Daoy (cell line): ENCODE results near the gene PANK2. TPM values are rescaled to one million over a fixed set of nuclear protein-coding genes. Genes with fewer than 3 reads are reported as not detected.
"Not testable (repeated sequence)": the region's sequence is repeated elsewhere in the genome, so short reads cannot be mapped to it uniquely, and the experiment has no call there.

Source experiments
- DNase-seq: peaks from one replicate; pipeline ENCODE4 v3.0.0-alpha.2; 2015; ENCODE audit warnings: low read depth
- total RNA-seq: library from RNA; depleted of rRNA; stranded (reverse); fragments of >200 nt; shearing (Covaris generic); gene quantifications from 2 replicates; pipeline ENCODE4 v1.2.3, GENCODE V29; 2014

Gene PANK2
- total RNA-seq, 1 experiment from 2014 or later = 69.2 TPM

- DNase-seq = no peak
Measured at GRCh38 chr20:3869839-3870634, 19.1 kb upstream of the PANK2 start.

GRCh38 chr20:3871550-3872265 lies 17.5 kb upstream of the PANK2 start:
- DNase-seq = no peak

DNA sequence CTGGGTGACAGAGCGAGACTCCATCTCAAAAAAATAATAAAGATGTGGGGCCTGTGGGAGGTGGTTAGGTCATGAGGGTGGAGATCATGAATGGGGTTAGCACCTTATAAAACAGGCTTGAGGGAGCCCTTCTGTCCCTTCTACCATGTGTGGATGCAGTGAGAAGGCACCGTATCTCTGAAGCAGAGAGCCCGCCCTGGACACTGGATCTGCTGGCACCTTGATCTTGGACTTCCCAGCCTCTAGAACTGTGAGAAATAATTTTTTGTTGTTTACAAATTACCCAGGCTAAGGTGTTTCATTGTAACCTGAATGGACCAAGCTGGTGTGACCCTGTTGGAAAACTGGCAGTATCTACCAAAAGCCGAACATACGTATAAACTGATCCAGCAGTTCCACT lies 15.7 kb upstream of the PANK2 start:
- DNase-seq = no peak

DNA sequence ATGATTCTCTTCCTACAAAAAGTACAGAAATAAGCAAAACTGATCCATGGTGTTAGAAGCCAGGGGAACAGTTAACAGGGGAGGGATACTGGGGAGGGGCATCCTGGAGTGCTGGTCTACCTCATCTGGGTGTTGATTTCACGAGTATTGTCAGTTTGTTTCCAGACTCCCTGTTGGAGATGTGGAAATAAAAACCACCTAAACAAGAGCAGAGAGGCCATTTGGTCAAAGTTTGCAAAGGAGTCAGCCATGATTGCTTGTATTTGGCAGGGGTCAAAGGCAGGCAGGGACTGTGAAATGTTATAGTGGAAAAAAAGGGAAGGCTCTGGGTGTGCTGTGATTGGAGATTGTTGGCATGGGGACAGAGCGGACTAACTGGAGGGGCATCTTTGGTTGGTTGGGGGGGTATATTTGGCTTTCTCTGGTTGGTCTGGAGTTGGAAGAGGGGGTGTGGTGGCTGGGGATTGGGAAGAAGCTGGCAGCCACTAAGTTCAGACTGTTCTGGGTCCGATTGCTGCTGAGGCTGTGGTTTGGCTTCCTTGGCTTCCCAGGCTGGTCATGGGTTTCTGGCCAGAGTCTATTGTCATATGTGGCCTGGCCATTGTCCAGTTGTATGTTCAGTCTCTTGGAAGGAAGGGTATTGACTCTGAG lies 14.9 kb upstream of the PANK2 start:
- DNase-seq = no peak

DNA sequence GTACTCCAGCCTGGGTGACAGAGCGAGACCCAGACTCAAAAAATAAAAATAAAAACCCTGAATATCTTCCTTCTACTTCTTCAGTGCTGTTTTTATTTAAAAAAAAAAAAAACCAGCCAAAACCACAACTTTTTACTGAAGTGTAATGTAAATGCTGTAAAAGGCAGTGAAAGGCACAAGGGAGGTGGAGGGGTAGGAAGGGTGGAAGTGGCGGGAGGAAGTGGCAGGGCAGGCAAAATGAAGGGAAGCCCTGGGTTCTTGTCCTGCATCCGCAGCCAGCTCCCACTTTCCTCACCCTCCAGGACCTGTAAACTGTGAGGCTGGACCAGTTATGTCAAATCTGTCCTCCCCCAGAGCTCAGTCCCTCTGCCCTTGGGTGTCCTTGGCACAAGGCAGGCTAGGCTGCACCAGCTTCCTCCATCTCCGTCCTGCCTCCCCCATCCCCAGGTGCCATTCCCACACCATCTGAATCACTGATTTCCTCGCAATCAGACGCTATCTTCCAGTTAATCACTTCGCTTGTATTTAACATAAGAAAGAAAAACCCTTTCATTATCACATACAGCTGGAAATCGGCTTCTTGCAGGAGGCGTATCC lies 13.7 kb upstream of the PANK2 start:
- DNase-seq = no peak

DNA sequence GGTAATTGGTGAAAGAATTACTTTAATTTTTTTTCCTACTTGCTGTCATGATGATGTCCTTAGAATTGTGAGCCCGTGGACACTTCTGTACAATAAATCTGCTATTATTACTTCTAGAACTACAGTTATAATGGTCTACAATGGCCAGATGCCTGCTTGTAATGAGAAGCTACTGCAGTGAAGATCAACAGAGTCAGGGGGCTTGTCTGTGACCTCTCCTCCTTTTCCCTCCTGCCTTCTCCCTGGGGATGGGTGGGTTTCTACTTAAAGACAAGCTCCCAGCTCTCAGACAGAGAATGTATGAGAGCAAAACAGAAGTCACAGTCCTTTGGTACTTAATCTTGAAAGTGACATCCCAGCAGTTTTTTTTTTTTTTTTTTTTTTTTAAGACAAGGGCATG lies 13.2 kb upstream of the PANK2 start:
- DNase-seq = no peak

- no peak for DNase-seq
Measured at GRCh38 chr20:3876676-3877075, 12.5 kb upstream of the PANK2 start.

GRCh38 chr20:3878921-3879274 lies 10.3 kb upstream of the PANK2 start:
- DNase-seq = not testable (repeated sequence)

DNA sequence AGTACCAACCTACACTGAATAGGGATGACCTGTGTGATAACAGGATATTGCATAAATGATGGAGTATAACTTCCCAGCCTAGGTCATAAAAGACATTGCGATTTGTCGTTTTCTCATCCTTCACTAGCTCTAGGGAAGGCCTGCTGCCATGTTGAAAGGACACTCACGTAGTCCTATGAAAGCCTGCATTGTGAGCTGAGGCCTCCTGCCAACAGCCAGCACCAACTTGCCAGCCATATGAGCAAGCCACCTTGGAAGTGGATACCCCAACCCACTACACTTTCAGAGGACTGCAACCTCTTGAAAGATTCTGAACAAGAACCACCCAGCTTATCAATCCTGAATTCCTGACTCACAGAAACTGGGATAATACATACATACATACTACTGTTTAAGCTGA lies 3.5 kb upstream of the PANK2 start:
- DNase-seq = no peak

DNA sequence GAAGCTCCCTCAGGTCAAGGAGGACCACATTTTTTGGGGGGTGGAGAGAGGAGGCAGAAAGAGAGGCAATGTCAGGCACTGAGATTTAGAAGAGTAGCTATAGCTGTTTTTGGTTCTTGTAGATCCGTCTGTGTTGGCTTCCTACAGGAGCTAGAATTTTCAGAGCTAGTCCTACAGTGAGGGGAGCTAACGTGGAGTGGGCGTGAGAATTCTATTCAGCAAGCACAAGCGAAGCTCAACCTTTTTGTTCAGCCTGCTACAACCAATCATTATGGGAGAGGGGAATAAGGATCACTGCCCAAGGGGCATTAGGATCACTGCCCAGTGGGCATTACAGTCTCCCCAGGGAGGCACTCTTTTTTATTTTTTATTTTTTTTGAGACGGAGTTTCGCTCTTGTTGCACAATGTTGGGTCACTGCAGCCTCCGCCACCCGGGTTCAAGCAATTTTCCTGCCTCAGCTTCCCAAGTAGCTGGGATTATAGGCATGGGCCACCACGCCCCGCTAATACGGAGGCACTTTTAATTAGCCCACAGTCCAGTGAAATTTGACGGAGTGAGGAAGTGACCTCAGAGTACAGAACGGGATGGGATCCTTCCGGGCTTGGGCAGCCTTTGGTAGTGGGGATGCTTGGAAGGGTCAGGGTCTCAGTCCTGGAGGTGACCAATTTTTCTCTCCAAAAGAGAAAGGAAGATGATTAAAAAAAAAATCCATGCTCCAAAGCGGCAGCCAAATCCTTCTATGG lies 1.1 kb upstream of the PANK2 start:
- peak; percentile 33 for DNase-seq

DNA sequence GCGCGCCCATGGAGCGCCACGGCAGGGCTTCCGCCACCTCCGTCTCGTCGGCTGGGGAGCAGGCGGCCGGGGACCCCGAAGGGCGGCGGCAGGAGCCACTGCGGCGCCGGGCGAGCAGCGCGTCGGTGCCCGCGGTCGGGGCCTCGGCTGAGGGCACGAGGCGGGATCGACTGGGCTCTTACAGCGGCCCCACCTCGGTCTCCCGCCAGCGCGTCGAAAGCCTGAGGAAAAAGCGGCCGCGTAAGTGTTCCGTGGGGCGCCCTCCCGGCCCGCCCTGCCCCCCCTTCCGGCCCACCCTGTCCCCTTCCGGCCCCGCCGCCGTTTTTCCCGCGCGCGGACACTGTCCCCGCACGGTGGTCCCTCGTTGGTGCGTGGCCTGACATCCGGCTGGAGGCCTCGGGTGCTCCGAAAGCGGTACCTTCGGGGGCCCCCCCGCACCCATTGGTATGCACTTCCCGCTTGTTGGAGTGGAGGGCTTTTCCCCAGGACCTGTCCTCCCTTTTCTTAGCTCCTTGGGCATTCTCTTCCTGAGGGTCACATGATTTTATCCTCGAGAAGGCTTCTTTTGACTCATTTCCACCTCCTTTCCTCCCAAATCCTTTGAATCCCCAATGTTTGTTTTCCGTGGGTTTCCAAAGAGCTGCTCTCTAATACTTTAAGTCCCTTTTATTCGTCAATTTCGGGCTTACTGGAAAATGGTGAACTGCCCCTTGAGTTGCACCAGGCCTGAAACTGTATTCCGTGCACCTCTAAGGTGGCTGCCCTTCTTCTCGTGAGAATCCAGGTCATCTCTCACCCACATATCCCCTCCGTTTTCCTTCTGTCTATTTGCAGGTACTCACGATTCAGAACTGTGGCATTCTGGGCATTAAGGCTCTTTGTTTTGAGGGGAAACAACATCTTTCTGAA lies 556 bp downstream of the PANK2 start:
- peak; percentile 34 for DNase-seq

- no peak for DNase-seq
Measured at GRCh38 chr20:3890398-3890751, 1.2 kb downstream of the PANK2 start.

DNA sequence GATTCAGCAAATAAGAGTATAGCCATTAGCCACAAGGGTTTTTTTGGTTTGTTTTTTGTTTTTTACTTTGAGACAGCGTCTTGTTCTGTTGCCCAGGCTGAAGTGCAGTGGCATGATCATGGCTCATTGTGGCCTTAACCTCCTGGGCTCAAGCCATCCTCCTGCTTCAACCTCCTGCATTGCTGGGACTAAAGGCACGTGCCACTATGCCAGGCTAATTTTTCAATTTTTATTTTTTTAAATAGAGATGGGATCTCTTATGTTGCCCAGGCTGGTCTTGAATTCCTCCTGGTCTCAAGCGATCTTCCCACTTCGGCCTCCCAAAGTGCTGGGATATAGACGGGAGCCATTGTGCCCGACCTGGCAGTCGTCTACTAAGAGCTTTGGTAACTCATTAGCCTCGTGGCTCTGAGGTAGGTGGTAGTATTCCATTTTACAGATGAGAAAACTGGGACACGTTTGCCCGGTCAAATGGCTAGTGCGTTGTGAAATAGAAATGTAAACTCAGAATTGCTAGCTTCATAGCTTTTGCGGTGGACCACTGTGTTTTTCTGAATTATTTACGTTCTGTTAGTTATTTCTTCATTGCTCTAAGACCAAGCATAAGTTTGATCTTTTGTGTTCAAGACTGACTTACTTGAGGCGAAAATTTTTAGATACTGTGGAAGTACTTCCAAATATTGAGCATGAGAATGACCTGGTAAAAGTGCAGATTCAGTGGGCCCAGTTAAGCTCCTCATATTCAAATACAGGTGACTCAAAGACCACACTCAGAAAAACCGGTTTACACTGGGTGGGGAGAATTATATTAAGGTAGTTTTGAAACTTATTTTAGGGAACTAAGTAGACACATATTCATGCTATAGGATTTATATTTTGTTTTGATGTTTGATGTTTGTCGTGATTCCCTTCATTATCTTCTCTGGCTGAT lies 2.1 kb downstream of the PANK2 start:
- DNase-seq = no peak

GRCh38 chr20:3894796-3895195 lies 5.6 kb downstream of the PANK2 start:
- no peak for DNase-seq

DNA sequence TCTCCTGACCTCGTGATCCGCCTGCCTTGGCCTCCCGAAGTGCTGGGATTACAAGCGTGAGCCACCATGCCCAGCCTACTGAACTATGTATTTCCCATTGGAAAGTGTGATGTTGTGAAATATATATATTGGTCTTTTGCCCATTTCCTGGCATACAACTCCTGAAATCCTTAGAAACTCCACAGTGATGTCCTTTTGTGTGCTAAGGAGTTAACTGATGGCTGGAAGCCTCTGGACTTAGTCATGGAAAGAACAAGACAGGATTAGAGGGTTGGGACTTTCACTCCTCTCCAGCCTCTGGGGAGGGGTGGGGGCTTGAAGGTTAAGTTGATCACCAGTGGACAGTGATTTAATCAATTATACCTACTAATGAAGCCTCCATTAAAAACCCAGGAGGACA lies 7.1 kb downstream of the PANK2 start:
- no peak for DNase-seq

GRCh38 chr20:3896853-3897583 lies 7.8 kb downstream of the PANK2 start:
- DNase-seq = no peak

DNA sequence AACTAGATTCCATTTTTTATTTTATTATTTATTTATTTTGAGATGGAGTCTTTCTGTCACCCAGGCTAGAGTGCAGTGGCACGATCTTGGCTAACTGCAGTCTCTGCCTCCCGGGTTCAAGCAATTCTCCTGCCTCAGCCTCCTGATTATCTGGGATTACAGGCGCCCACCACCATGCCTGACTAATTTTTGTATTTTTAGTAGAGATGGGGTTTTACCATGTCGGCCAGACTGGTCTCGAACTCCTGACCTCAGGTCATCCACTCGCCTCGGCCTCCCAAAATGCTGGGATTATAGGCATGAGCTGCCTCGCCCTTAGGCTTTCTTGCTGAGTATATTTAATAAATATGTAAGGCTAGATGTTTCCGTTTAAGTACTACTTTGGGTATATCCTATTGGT lies 9.0 kb downstream of the PANK2 start:
- not testable (repeated sequence) for DNase-seq

- no peak for DNase-seq
Measured at GRCh38 chr20:3898639-3899038, 9.5 kb downstream of the PANK2 start.

- no peak for DNase-seq
Measured at GRCh38 chr20:3900187-3900604, 11.0 kb downstream of the PANK2 start.
